CD4-positive, alpha-beta T cell treated with Interleukin-6 at 100 ng/mL for 8 hours (primary cell): Measurements from ENCODE around the gene PRDM4.
"Not testable (repeated sequence)": the region's sequence is repeated elsewhere in the genome, so short reads cannot be mapped to it uniquely, and the experiment has no call there.

ENCODE experiments used
- DNase-seq: peaks from one replicate; pipeline ENCODE4 v3.0.0-alpha.2; 2020; ENCODE audit warnings: mixed read lengths, low spot score

PRDM4 gene

DNA sequence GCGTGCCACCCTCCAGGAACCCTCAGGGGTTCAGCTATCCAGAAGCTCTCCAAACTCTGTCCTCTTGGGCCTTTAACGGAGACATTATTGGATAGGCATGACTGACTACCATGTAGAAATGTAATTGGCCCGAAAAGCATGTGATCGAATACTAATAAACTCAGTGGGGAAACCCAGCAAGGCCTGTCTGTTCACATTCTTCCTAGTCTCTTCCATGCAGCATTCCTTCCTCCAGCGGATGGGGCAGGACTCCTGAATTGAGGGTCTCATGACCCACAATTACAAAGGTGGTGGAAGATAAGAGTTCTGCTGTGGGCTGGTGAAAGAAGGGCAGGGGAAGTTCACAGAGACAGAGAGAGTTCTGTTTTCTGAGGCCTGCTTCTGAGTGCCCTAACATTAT is 6.5 kb upstream of the PRDM4 start:
- no peak for DNase-seq

DNA sequence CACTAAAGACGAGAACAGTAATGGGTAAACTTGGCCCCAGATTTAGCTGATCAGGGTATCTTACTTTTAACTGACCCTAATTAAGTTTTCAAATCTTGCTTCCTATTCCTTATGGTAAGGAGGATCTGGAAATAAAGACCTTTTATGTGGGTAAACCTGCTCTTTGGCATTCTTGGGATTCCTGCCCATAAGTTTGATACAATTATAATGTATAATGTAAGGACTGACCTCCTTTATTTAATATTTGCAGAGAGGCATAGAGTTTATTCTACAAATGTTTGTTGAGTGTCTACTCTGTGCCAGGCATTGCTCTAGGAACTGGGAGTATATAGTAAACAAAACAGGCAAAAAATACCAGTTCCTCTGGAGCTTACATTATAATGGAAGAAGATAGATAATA is 4.4 kb upstream of the PRDM4 start:
- DNase-seq: no peak

DNA sequence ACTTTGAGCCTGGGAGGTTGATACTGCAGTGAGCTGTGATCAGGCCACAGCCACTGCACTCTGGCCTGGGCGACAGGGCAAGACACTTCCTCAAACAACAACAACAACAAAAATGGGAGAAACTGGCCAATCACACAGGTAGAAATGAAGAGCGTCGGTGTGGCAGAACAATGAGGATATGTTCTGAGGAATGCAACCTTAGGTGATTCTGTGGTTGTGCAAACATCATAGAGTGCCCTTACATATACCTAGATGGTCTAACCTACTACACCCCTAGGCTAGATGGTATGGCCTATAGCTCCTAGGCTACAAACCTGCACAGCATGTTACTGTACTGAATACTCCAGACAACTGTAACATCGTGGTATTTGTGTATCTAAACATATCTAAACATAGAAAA is 3.7 kb upstream of the PRDM4 start:
- no peak for DNase-seq

DNA sequence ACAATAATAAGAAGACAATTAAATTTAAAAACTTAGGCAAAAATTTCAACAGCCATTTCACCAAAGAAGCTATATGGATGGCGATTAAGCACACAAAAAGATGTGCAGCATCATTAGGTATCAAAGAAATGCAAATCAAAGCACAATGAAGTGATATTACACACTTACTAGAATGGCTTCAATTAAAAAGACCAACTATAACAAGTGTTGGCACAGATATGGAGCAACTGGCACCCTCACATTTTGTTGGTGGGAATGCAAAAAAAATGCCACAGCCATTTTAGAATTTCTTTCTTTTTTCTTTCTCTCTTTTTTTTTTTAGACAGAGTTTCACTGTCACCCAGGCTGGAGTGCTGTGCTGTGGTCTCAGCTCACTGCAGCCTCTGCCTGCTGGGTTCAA is 1.9 kb upstream of the PRDM4 start:
- DNase-seq: no peak

DNA sequence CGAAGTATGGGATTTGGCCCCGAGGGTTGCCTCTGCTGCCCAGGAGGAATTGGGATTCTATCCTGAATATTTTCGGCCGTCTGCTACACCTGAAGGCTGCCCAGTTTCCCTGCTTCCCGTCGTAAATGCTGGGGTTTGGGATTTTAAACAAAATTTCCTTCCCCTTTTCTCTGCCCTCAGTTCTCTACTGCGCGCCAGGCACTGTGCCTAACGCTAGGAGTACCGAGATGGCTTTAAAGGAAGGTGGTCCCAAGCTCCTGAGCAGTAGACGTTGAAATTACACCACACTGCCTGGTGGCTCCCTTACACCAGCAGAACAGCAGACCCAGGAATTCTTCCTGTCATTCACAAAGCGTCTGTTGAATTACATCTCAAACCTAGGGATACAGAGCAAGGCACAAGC is 566 bp upstream of the PRDM4 start:
- DNase-seq: no peak

DNA sequence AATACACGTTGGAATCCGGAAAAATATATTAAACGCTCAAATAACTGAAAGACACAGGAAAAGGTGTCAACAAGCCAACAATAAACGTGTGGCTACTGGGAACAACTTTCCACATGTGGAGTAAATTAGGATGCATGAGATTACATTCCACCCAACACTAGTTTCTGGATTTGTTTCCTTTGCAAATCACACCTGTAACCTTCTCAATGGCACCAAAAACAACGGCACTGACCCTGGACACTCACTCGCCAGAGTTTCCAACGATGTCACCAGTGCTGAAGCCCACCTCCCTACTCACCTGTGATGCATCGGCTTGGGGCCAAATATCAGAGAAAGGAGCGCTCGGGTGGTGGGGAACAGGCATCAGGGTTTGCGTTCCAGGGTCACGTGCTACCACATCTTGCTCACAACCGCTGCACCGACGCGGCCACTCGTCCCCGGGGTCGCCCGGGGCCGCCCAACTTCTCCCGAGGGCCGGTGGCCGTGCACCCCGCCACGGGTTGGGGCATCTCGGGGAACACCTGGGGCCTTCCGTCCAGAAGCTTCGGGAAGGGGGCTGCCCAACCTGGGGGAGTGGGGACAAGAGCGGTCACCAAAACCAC is 629 bp downstream of the PRDM4 start:
- DNase-seq: no peak

DNA sequence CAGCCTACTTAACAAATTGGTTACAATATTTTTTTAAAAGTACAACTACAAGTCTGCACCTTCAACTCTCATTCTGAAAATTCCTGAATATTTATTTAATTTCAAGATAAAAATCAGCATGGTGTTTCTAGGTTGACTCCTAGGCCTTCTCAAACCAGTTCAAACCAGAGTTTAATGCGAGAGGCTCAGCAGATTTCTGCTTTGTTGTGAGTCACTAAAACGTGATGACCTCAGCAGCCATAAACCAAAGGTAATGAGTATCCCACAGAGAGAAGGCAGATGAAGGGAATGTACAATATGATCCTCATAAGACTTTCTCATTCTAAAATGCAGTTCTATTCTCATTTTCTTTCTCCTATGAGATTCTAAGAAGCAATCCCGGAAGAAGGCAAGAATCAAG is 1.5 kb downstream of the PRDM4 start:
- DNase-seq: no peak

DNA sequence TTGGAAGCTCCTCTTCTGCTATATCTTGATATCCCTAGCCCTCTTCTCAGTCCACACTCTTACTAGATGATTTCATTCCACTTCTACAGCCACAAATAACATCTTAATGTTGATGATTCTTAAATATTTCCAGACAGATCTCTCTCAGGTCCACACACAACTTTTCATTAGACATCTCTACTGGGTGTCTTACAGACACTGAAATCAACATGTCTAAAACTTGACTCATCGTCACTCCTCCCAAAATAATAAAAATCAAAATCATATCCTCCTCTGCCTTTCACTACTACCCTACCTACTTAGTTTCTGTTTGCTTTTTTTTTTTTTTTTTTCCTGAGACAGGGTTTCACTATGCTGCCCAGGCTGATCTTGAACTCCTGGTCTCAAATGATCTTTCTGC is 11.9 kb downstream of the PRDM4 start:
- no peak for DNase-seq

DNA sequence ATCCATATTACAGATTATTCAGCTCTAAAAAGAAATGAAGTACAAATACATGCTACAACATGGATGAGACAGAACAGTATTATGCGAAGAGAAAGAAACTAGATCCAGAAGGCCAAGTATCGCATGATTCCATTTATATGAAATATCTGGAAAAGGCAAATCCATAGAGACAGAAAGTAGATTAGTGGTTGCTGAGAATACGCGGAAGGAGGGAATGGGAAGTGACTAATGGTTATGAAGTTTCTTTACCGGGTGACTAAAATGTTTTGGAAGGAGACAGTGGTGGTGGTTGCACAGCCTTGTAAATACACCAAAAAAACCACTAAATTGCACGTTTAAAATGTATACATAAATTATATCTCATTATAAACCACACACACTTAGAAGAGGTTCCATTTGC is 12.5 kb downstream of the PRDM4 start:
- DNase-seq: no peak

DNA sequence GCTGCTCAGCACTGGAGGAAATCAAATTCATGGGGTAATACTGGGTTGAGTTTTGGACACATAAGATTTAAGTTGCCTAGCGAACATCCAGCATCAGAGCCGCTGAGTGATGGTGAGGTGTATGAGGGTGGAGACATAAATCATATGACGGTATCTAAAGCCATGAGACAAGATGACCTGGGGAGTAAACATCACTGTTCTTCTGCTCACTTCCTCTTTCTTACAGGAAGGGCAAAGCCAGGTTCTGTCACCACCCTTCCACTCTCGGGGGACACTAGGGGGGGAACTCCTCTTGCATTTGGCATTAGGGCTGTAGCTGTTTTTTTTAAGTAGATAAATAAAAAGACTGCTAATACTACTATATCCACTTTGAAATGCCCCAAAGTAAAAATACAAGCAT is 24.0 kb downstream of the PRDM4 start:
- no peak for DNase-seq

DNA sequence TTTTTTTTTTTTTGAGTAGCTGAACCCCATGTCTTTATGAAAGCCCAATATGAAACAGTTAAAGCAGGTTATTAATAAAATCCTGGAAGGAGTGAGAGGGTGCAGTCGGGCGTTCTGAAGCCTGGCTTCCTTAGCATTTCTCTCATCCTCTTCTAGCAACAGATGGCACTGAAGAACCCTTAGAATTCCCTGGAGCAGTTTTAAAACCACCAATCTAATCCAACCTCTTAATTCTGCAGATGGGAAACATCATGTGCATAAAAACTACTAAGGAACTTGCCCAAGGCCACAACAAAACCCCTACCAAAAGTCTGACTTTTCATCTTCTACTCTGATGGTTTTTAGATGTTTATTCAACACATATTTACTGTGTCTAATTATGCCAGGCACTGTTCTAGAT is 25.2 kb downstream of the PRDM4 start:
- DNase-seq: no peak

DNA sequence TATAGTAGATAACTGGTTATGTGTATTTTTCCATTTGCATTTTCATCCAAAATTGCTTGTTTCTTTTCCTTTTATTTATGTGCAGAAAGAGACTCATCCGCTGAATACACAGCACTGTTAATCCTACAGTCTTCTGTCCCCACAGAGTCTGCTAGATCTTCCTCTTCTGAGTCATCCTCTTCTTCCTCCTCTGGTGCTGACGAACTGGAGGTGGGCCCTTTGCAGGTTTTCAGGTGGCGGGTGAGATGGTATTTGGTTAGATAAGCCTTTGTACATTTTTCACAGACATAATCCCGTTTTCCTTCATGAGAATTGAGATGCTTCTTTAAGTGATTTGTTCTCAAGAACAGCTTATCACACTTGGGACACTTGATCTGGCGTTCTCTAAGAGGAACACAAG is 26.8 kb downstream of the PRDM4 start:
- DNase-seq: no peak

DNA sequence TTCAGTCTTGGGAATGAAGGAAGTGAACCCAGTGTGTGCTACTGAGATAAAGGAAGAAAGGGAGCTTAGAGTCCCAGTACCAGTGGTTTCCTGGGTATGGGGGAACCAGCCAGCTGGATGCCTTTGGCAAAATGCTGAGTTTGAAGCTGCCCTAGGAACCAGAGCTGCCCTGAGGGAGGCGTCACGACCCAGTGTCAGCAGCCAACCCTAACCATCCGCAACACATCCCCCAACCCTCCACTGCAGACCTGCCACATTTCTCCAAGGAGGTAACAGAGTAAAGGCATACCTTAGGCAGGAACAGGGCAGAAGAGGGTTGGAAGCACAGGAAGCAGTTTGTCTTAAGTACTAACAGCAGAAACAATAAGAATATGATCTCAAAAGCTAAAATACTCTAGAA is 28.6 kb downstream of the PRDM4 start:
- DNase-seq: no peak

DNA sequence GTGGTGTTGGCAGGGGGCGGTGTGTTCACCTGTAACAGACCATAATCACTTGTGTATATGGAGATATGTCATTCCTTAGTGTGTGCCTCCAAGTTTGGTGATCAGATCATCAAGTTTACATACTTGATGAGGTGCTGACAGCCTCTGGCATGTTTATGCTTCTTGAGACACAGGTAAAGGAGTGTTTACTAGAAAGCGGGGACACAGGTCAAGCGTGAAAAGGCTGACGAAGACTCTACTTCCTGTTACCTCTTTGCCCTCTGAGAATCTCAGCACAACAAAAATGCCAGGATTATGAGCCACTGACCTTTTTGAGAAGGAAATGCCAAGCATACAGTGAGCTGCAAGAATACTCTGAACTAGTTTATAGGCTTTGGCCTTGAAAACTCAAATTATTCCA is 29.6 kb downstream of the PRDM4 start:
- DNase-seq: no peak

DNA sequence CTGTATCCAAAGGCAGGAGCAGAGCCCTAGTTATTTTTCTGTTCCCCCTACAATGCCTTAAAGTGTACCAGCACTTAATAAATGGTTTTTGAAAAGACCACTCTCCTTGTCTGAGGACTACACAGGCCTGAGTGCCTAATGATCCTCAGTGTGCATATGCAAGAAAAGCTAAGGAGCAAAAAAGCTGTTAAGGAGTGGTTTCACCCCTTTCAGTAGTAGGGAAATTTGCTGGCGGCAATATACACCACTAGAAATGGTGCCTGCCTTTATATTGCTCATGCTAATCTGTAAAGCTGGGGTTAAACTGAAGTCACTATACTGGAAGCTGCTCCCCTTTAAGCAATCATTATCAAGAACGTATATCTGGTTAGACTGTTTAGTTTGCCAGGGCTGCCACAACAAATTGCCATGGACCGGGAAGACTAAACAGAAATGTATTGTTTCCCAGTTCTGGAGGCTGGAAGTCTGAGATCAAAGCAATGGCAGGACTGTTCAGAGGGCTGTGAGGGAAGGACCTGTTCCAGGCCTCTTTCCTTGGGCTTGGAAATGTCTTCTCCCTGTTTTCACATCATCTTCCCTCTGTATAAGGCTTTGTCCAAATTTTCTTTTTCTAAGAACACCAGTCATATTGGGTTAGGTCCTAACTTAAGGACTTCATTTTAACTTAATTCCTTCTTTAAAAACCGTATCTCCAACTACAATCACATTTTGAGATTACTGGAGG is 30.2 kb downstream of the PRDM4 start:
- DNase-seq: no peak

DNA sequence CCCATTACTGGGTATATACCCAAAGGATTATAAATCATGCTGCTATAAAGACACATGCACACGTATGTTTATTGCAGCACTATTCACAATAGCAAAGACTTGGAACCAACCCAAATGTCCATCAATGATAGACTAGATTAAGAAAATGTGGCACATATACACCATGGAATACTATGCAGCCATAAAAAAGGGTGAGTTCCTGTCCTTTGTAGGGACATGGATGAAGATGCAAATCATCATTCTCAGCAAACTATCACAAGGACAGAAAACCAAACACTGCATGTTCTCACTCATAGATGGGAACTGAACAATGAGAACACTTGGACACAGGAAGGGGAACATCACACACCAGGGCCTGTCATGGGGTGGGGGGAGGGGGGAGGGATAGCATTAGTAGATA is 33.2 kb downstream of the PRDM4 start:
- not testable (repeated sequence) for DNase-seq

DNA sequence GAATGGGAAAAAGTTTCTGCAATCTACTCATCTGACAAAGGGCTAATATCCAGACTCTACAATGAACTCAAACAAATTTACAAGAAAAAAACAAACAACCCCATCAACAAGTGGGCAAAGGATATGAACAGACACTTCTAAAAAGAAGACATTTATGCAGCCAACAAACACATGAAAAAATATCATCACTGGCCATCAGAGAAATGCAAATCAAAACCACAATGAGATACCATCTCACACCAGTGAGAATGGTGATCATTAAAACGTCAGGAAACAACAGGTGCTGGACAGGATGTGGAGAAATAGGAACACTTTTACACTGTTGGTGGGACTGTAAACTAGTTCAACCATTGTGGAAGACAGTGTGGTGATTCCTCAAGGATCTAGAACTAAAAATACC is 33.6 kb downstream of the PRDM4 start:
- not testable (repeated sequence) for DNase-seq

DNA sequence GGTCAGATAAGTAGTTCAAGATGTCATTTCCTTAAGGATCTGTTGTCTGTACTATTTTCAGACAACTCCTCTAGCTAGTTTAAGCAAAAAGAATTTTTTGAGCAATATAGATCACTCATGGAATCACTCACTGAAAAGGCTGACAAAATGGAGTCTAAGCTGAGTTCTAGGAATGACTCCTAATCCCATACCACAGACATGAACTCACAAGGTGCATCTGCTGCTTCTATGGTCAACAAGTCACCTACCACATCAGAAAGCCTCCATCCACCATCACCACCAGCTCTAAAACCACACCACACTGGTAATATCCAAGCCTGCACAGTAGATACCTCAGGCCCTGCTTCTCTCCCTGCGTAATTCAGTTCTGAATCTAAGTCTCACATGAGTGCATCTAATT is 42.3 kb downstream of the PRDM4 start:
- no peak for DNase-seq

DNA sequence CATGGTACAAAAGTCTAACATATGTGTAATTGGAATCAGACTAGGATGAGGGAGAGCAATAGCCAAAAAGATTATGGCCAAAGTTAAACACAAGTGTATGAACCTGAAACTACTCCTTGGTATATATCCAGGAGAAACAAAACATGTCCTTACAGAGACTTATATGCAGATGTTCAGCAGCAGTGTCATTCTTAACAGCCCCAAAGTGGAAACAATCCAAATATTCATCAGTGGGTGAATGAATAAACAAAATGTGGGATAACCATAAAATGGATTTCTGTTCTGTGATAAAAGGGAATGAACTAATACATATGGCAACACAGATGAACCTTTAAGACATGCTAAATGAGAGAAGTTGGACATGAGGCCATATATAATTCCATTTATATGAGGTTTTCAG is 45.2 kb downstream of the PRDM4 start:
- no peak for DNase-seq

DNA sequence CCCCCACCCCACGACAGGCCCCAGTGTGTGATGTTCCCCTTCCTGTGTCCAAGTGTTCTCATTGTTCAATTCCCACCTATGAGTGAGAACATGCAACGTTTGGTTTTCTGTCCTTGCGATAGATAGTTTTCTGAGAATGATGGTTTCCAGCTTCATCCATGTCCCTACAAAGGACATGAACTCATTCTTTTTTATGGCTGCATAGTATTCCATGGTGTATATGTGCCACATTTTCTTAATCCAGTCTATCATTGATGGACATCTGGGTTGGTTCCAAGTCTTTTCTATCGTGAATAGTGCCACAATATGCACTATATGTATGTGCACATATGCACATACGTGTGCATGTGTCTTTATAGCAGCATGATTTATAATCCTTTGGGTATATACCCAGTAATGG is 55.4 kb downstream of the PRDM4 start:
- DNase-seq: not testable (repeated sequence)

DNA sequence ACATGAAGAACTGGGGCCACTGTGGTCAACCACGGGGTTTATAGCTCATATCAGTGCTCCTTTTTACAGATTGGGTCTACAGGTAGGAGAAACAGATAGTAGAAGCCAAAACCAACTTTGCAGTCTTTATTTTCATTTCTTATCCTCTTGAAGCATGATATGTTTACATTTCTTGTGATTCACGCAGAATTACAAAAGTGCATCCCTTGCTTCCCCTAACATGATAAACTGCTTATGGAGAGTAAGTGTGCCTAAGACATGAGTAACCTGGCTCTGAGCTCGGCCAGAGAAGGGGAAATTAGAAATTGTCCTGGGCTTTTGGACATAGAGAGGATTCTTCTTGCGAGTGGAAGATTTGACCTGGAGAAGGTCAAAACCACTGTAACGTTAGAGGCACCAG is 56.9 kb downstream of the PRDM4 start:
- no peak for DNase-seq

DNA sequence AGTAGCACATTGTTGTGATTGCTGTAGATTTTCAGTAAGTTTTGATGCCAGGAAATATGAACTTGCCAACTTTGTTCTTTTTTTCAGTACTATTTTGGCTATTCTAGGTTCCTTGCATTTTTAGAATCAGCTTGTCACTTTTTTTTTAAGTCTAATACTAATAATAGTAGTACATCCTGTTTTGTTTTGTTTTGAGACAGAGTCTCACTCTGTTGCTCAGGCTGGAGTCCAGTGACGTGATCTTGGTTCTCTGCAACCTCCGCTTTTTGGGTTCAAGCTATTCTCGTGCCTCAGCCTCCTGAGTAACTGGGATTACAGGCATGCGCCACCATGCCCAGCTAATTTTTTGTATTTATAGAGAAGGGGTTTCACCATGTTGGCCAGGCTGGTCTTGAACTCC is 58.8 kb downstream of the PRDM4 start:
- DNase-seq: no peak

DNA sequence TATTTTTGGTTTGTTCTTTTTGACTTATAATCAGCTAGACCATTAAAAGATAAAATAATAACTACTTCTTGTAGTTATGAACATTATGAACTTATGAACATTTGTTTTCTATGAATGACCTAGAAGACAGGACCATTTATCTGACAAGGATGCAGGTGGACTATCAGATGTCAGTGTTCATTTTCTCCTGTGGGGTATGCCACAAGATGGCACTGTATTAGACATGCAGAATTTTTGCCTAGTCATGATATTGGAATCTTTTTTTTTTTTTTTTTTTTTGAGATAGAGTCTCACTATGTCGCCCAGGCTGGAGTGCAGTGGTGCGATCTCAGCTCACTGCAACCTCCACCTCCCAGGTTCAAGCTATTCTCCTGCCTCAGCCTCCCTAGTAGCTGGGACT is 65.2 kb downstream of the PRDM4 start:
- DNase-seq: not testable (repeated sequence)
